NB4 (cell line): Measurements from ENCODE around the gene PRICKLE2.

Experiments
- CTCF ChIP-seq: IDR thresholded peaks from one replicate; pipeline ENCODE4 v1.5.1; 2012; ENCODE audit warnings: low read depth, low read length
- MAX ChIP-seq: IDR thresholded peaks from 2 replicates; pipeline ENCODE4 v1.6.1; 2011; ENCODE audit warnings: low read depth, low read length
- POLR2A ChIP-seq: IDR thresholded peaks from 2 replicates; pipeline ENCODE4 v1.6.1; 2011; ENCODE audit warnings: mild to moderate bottlenecking; ENCODE audit not compliant: insufficient read length; ENCODE audit errors: extremely low read depth

- no peak for TF ChIP-seq MAX
- no peak for TF ChIP-seq CTCF
- no peak for TF ChIP-seq POLR2A
These were observed 178.7 kb downstream of the PRICKLE2 start for GRCh38 chr3:64046592-64046991.
